Skin of body (tissue), 2 donors: ENCODE results near the gene MAP2K7. TPM values are rescaled to one million over a fixed set of nuclear protein-coding genes. Genes with fewer than 3 reads are reported as not detected.
"Not testable (repeated sequence)": the region's sequence is repeated elsewhere in the genome, so short reads cannot be mapped to it uniquely, and the experiment has no call there.

Experiments
- DNase-seq: peaks from one replicate; lab custom pipeline; 2025; lab: John Stamatoyannopoulos, UW
- total RNA-seq: library from RNA; depleted of rRNA; stranded (reverse); fragments of >200 nt; gene quantifications from one replicate; pipeline ENCODE4 v1.2.3, GENCODE V29; 2014

Gene MAP2K7
- total RNA-seq, 1 donor from 2014 or later = 9.7 TPM

DNA sequence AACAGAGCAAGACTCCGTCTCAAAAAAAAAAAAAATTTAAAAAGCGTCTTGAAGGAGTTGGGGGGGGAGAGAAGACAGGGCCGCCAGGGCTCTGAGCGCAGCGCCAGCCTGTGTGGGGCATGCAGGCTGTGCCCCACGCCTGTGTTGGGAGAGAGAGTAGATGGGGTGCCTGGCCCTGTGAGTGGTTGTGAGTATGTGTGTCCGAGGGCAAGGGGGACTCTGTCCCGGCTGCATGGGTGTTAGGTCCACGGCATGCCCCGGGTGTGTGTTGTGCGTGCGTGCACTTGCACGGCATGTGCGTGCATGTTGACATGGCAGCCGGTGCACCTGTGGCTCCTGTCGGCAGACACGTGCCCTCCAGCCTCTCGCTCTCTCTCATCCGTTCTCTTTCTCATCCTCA lies 3.4 kb downstream of the MAP2K7 start:
- no peak for DNase-seq

GRCh38 chr19:7907544-7907943 lies 3.9 kb downstream of the MAP2K7 start:
- DNase-seq = no peak

GRCh38 chr19:7908078-7908699 lies 4.5 kb downstream of the MAP2K7 start:
- no peak for DNase-seq

DNA sequence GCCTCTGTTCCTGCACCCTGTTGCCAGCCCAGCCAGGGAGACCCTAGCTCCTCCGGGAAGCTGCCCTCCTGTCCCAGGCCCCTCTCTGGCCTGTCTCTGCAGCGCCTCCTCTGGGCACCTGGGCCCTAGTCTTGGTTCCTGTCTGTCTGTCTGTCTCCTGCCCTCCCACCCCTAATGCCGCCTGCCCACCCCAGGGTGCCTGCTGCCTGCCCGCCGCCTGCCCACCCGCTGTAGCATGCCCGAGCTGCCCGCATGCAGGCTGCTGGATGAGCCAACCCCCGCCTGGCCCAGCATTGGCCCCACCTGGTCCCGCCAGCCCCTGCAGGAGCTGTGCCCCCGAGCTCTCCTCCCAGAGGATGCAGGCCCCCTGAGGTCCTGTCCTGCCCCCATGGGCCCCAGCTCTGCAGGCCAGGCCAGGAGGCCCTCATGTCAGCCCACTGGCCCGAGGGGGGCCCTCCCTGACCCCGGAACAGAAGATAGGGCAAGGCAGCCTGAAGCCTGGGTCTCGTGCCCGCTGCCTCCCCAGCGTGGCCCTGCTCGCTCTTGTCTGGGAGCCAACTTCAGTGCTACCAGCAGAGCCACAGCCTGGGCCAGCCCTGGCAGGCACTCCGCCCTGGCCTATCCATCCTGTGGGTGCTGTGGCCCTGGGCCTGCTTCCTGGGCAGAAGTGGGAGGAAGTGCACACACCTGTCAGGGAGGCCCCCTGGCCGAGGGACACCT lies 5.2 kb downstream of the MAP2K7 start:
- DNase-seq = no peak

- no peak for DNase-seq
Measured at GRCh38 chr19:7909471-7910067, 5.9 kb downstream of the MAP2K7 start.

DNA sequence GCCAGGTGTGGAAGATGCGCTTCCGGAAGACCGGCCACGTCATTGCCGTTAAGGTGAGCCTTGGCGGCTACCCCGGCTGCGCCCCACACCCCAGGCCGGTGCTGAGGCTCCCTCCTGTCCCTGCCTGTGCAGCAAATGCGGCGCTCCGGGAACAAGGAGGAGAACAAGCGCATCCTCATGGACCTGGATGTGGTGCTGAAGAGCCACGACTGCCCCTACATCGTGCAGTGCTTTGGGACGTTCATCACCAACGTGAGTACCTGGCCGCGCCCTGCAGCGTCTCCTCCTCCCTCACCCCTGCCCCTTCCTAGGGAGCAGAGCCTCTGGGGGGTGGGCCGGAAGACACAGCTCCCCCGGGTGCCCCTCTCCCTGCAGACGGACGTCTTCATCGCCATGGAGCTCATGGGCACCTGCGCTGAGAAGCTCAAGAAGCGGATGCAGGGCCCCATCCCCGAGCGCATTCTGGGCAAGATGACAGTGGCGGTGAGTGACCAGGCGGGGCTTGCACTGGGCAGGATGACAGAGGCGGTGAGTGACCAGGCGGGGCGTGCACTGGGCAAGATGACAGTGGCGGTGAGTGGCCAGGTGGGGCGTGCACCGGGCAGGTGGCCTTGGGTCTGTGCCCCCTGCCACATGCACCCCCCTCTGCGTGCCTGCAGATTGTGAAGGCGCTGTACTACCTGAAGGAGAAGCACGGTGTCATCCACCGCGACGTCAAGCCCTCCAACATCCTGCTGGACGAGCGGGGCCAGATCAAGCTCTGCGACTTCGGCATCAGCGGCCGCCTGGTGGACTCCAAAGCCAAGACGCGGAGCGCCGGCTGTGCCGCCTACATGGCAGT lies 6.9 kb downstream of the MAP2K7 start:
- no peak for DNase-seq

GRCh38 chr19:7911508-7912143 lies 7.9 kb downstream of the MAP2K7 start:
- DNase-seq = no peak

DNA sequence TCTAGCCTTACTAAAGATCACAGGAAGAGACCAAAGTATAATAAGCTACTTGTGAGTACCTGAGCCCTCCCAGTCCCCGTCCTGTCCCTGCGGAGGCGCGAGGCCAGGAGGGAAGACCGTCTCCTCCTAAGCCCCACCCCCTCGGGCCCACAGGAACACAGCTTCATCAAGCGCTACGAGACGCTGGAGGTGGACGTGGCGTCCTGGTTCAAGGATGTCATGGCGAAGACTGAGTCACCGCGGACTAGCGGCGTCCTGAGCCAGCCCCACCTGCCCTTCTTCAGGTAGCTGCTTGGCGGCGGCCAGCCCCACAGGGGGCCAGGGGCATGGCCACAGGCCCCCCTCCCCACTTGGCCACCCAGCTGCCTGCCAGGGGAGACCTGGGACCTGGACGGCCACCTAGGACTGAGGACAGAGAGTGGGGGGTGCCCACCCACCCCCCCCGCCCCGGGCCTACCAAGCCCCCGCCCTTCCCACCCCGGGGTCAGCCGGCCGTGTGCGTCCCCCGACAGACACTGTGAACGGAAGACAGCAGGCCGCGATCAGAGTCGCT lies 8.5 kb downstream of the MAP2K7 start:
- no peak for DNase-seq

GRCh38 chr19:7912697-7913564 lies 9.3 kb downstream of the MAP2K7 start:
- DNase-seq = no peak

GRCh38 chr19:7913652-7914051 lies 10.0 kb downstream of the MAP2K7 start:
- no peak for DNase-seq

DNA sequence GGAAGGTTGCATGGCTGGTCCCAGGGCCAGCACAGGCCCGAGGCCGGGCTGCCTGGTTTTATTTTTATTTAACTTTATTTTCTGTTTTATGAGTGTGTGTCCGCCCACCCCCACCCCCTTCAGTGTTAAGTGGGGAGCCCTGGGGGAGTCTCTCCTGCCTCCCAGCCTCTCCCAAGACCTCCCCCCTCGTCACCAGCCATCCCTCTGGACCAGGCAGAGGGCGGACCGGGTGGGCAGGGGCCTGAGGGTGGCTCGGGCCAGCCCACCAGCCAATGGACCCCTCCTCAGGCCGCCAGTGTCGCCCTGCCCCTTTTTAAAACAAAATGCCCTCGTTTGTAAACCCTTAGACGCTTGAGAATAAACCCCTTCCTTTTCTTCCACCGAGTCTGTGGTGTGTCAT lies 10.4 kb downstream of the MAP2K7 start:
- no peak for DNase-seq

- no peak for DNase-seq
Measured at GRCh38 chr19:7914598-7915045, 10.9 kb downstream of the MAP2K7 start, which contains the start of gene TGFBR3L. TGFBR3L (plus strand) TSS chr19:7914830.

GRCh38 chr19:7915250-7916102 lies 11.8 kb downstream of the MAP2K7 start:
- no peak for DNase-seq

DNA sequence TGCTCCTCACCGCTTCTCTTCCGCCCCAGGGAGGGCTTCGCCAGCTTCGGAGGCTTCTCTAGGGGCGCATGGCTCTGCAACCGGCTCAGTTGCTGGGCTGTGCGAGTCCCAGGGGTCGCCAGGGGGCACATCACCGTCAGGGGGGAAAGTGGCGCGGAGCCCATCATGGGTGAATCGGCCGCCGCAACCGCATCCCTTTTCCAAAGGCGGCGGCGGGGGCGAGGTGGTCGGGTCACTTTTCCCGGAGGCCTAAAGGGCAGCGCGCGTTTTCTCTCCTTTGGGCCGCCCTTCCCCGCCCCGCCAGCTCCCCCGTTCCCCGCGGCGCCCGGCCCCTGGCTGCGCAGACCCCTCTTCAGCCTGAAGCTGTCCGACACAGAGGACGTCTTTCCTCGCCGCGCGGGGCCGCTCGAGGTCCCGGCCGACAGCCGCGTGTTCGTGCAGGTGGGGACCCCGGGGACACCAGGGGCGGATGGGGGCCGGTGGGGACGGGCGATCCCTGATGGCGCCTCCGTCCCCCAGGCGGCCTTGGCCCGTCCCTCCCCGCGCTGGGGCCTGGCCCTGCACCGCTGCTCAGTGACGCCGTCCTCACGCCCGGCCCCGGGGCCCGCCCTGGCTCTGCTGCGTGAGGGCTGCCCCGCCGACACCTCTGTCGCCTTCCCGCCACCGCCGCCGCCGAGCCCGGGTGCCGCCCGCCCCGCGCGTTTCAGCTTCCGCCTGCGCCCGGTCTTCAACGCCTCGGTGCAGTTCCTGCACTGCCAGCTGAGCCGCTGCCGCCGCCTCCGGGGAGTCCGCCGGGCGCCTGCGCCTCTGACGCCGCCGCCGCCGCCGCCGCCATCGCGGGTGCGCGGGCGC lies 12.7 kb downstream of the MAP2K7 start:
- DNase-seq = no peak

- DNase-seq = no peak
Measured at GRCh38 chr19:7916955-7917266, 13.2 kb downstream of the MAP2K7 start.

DNA sequence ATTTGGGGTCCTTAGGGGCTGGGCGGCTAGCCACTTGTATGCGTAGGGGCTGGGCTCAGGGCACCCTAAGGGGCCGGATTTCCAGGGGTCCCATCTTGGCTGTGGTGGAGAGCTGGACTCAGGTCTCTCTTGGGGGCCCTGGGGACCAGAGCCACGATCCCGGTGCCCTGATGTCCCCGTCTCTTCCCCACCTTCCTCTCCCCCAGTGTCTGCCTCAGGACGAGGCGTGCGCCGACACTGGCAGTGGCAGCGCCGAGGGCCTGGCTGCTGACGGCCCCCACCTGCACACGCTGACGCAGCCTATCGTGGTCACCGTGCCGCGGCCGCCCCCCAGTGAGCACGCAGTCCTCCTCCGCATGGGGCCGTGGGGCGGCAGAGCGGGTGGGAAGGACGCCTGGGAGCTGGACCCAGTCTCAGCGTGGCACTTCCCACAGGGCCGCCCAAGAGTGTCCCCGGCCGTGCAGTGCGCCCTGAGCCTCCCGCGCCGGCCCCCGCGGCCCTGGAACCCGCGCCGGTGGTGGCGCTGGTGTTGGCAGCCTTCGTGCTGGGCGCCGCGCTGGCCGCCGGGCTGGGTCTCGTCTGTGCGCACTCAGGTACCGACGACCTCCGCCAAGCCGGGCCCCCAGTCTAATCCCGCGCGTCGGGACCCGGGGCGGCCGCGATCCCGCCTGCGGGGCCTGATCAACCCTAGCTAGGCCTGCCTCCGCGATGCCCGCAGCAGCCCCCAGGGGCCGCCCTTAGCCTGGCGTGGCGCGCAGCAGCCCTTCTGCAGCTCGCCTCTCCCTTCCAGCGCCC lies 13.8 kb downstream of the MAP2K7 start:
- no peak for DNase-seq

DNA sequence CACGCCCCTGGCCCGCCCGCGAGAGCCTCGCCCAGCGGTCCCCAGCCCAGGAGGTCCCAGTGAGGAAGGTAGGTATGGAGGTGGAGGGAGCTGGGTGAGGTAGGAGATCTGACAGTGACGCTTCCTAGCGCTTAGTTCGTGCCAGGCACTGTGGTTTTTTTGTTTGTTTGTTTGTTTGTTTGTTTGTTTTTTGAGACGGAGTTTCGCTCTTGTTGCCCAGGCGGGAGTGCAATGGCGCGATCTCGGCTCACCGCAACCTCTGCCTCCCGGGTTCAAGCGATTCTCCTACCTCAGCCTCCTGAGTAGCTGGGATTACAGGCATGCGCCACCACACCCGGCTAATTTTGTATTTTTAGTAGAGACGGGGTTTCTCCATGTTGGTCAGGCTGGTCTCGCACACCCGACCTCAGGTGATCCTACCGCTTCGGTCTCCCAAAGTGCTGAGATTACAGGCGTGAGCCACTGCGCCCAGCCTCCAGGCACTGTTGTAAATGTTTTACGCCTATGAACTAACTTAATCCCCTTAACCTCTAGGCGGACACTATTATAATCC lies 14.5 kb downstream of the MAP2K7 start:
- not testable (repeated sequence) for DNase-seq
